Motor neuron (in vitro differentiated cells): ENCODE data around the gene INTS11. TPM values are rescaled to one million over a fixed set of nuclear protein-coding genes. Genes with fewer than 3 reads are reported as not detected.

Experiments used
- ATAC-seq, 8 experiments: fragments of 200-7000 bp; cut with Tn5 transposase; replicated peaks in 6 of 8; 2 replicates each; pipeline ENCODE4 v1.8.0; 2021; ENCODE audit warnings: mild to moderate bottlenecking in 8 of 8, moderate library complexity in 8 of 8
- H3K27ac ChIP-seq, 2 donors: fragments of 250-450 bp; sonication (Bioruptor Pico); 2 replicates each; pipeline ENCODE4 v1.9.0; 2021; ENCODE audit warnings: antibody characterized with exemption in 2 of 2, mild to moderate bottlenecking in 2 of 2, moderate library complexity in 1 of 2
- H3K4me1 ChIP-seq, 2 donors: fragments of 250-450 bp; sonication (Bioruptor Pico); replicated peaks in 1 of 2; 2 replicates each; pipeline ENCODE4 v1.6.1; 2021; ENCODE audit warnings: antibody characterized with exemption in 2 of 2, mild to moderate bottlenecking in 2 of 2, moderate library complexity in 1 of 2
- H3K4me3 ChIP-seq, 5 donors: fragments of 250-450 bp; sonication (Bioruptor Pico); 2 replicates each; pipeline ENCODE4 v1.9.0; 2021; ENCODE audit warnings: antibody characterized with exemption in 5 of 5, mild to moderate bottlenecking in 5 of 5, moderate library complexity in 4 of 5
- WGBS, 10 experiments: fragments of 450-650 bp; shearing (Covaris generic); methylation state at CpG; one replicate each; pipeline ENCODE4 v1.0.0; 2022; 5-methylcytosine and 5-hydroxymethylcytosine counted together
- in situ Hi-C, 9 experiments: fragments of 400-800 bp; cut with MboI; loops; one replicate each; pipeline ENCODE4 v1.15.0; 2021; ENCODE audit warnings: low sequenced_read_pairs in 9 of 9, low pct_unique_long_range_greater_than_20kb in 2 of 9; ENCODE audit not compliant: unreplicated experiment in 9 of 9
- total RNA-seq, 8 experiments: library from RNA; unstranded; fragments of 300-600 nt; gene quantifications; 2 replicates each; pipeline versions ENCODE4 v1.2.3 to v1.2.4, GENCODE V29; 2022

Gene INTS11
- total RNA-seq, 8 experiments from 2014 or later = 67.5 to 142 (median 103) TPM

DNA sequence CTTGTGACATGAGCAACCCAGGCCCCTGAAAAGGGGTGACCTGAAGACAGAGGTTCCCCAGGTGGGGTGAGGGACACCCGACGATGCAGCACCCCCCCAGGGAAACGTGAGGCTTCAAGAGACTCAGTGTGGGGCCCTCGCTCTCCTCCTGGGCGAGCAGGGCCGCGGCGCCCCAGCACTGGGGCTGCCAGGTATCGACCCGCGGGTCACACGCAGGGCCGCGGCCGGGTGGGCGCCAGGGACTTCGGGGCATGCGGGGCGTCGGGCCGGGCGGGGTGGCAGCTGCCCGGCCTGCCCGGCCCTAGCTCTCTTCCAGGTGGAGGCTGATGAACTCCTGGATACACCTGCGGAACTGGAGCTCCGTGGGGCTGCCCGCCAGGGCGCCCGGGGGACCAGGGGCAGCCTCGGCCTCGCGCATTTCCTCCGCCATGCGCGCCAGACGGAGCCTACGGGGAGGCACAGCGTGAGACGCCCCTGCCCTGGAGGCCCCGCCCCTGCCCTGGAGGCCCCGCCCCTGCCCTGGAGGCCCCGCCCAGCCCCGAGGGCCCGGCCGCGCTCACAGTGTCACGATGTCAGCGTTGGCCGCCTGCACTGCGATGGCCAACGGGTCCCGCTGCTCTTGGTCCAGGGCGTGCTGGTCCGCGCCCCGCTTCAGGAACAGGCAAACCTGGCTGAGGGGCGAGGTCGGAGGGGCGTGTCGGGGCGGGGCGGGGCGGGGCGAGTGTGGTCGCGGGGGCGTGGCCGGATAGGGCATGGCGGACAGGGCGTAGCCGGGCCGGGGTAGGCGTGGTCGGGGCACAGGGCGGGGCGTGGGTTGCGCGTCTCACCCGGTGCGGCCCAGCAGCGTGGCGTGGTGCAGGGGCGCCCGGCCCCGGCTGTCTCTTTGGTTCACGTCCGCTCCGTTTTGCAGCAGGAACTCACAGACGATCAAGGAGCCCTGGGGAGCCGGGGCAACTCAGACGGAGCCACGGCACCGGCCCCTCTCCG is 30.9 kb downstream of the INTS11 start:
- 73 to 100% (median 77%) methylated on average over 4 to 21 of the region's 94 CpGs; no CpG with 5 or more reads in 7 of the 10 experiments for WGBS, 10 experiments

DNA sequence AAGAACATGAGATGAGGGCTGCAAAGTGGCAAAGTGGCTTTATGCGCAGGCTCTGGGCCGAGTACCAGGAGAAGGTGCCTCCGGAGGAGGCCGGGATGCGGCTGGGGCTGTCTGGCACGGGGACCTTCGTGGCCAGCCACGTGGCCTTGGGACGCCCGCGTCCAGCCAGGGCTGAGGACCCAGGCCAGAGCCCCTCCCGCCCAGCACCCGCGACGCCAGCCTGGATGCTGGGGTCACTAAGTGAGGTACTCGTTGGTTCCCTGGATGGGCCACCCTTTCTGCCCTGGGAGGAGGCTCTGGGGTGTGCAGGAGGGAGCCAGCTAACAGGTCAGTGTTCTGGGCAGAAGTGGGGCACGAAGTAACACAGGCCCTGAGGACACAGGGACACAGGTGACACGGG is 31.6 kb downstream of the INTS11 start:
- H3K4me1 ChIP-seq = peaks cover 15 to 18% of the 10 kb centered on the region in 2 donors
- in situ Hi-C loops = no loop called here
- no peak for ATAC-seq
- H3K27ac ChIP-seq = no peak overlapping the region
- WGBS, 10 experiments = 86 to 100% (median 93%) methylated on average over 1 to 13 of the region's 18 CpGs; no CpG with 5 or more reads in 6 of the 10 experiments
- H3K4me3 ChIP-seq = no peak overlapping the region

More for the DNA sequence above, 30.9 kb downstream of the INTS11 start:
- Histone ChIP-seq H3K27ac (no peak overlapping the region), H3K4me3 (no peak overlapping the region), H3K4me1 (peaks cover 16 to 19% of the 10 kb centered on the region in 2 donors)
- in situ Hi-C loops = no loop called here
- peak in 3 of 8 experiments; percentile 41 to 57 (median 56) for ATAC-seq

GRCh38 chr1:1292442-1292779 is 32.0 kb downstream of the INTS11 start:
- H3K4me3 ChIP-seq = no peak overlapping the region
- in situ Hi-C loops = no loop called here
- H3K4me1 ChIP-seq = peaks cover 15 to 18% of the 10 kb centered on the region in 2 donors
- peak in 1 of 8 experiments; percentile 0 for ATAC-seq
- no peak overlapping the region for H3K27ac ChIP-seq
- WGBS, 10 experiments = 100% methylated on average over 1 of the region's 9 CpGs; no CpG with 5 or more reads in 7 of the 10 experiments

DNA sequence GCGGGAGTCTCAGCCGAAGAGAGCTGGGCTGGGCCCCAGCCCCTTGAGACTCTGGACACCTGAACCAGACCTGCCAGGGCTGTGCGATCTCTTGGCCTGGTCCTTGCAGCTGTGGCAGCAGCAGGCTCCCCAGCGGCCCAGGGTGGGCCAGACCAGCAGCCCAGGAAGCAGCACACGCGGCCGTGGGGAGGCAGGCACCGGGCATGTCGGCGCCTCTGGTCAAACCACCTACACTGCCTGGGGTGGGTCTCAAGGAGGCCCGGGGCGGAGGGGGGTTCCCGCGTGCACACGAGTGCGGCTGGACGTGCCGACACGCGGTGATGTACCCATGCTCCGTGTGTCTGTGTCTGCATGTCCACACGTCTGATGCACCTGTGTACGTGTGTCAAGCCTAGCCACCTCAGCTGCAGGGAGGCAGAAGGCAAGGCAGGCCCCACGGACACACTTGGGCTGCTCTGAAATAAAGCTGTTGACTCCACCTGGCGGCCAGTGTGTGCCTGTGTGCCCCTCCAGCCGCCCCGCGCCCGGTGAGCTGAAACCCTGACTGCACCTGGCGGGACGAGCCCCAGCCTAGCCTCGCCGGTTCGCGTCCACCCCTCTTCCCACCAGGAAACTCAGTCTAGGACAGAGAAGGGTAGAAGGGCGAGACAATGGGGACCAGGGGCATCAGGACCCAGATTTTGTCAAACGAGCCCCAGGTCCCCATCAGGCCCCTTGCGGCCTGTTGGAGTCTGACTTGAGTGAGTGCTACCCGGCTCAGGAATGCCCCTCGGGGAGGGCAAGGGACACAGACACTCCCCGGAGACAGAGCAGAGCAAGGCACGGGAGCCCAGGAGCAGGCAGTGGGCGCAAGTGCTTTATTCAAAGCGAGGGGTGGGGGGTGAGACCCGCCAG is 32.7 kb downstream of the INTS11 start:
- H3K4me3 ChIP-seq = no peak overlapping the region
- H3K27ac ChIP-seq = no peak overlapping the region
- peak; percentile 57 to 87 (median 66) for ATAC-seq
- H3K4me1 ChIP-seq = peaks cover 15 to 18% of the 10 kb centered on the region in 2 donors
- in situ Hi-C loops = no loop called here
- 10 to 27% (median 21%) methylated on average over 8 to 11 of the region's 45 CpGs; no CpG with 5 or more reads in 7 of the 10 experiments for WGBS, 10 experiments

DNA sequence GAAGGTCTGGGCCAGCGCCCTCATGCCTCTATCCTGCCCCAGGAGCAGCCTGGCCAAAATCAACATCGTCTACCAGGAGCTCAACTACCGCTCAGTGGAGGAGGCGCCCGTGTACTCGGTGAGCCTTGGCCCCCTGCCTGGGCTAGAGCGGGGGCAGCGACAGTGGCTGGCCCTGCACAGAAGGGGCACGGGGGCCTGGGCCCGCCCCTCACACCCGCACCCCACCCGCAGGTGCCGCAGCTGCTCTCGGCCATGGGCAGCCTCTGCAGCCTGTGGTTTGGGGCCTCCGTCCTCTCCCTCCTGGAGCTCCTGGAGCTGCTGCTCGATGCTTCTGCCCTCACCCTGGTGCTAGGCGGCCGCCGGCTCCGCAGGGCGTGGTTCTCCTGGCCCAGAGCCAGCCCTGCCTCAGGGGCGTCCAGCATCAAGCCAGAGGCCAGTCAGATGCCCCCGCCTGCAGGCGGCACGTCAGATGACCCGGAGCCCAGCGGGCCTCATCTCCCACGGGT is 33.4 kb downstream of the INTS11 start:
- peak; percentile 36 to 55 (median 48) for ATAC-seq
- H3K27ac ChIP-seq = no peak overlapping the region
- 27 to 40% (median 27%) methylated on average over 2 to 9 of the region's 28 CpGs; no CpG with 5 or more reads in 7 of the 10 experiments for WGBS, 10 experiments

GRCh38 chr1:1290238-1290731 is 34.2 kb downstream of the INTS11 start:
- Histone ChIP-seq H3K4me1 (peaks cover 15 to 18% of the 10 kb centered on the region in 2 donors), H3K27ac (no peak overlapping the region), H3K4me3 (no peak overlapping the region)
- 0 to 53% (median 18%) methylated on average over 3 to 8 of the region's 15 CpGs; no CpG with 5 or more reads in 6 of the 10 experiments for WGBS, 10 experiments
- ATAC-seq = peak in 5 of 8 experiments; percentile 4 to 43 (median 12)
- in situ Hi-C loops = no loop called here

More for the DNA sequence above, 33.4 kb downstream of the INTS11 start:
- in situ Hi-C loops = no loop called here
- peaks cover 15 to 18% of the 10 kb centered on the region in 2 donors for H3K4me1 ChIP-seq
- no peak overlapping the region for H3K4me3 ChIP-seq

GRCh38 chr1:1287288-1288110 is 37.0 kb downstream of the INTS11 start:
- H3K4me1 ChIP-seq = peaks cover 15 to 18% of the 10 kb centered on the region in 2 donors
- 60 to 80% (median 68%) methylated on average over 1 to 21 of the region's 46 CpGs; no CpG with 5 or more reads in 6 of the 10 experiments for WGBS, 10 experiments
- H3K27ac ChIP-seq = no peak overlapping the region
- no peak for ATAC-seq
- H3K4me3 ChIP-seq = no peak overlapping the region
- in situ Hi-C loops = no loop called here

GRCh38 chr1:1286313-1287261 is 37.9 kb downstream of the INTS11 start:
- H3K4me3 ChIP-seq = no peak overlapping the region
- H3K4me1 ChIP-seq = peaks cover 7 to 13% of the 10 kb centered on the region in 2 donors
- H3K27ac ChIP-seq = no peak overlapping the region
- 7 to 59% (median 46%) methylated on average over 3 to 21 of the region's 50 CpGs; no CpG with 5 or more reads in 6 of the 10 experiments for WGBS, 10 experiments
- in situ Hi-C loops = no loop called here
- ATAC-seq = no peak

- in situ Hi-C loops = no loop called here
- Histone ChIP-seq H3K27ac (no peak overlapping the region), H3K4me1 (peaks cover 0 to 4% of the 10 kb centered on the region in 2 donors), H3K4me3 (no peak overlapping the region)
- peak in 3 of 8 experiments; percentile 3 to 7 (median 4) for ATAC-seq
- WGBS, 10 experiments = 41 to 58% methylated on average over 4 to 19 of the region's 37 CpGs; no CpG with 5 or more reads in 8 of the 10 experiments
Measured at GRCh38 chr1:1285611-1286311, 38.7 kb downstream of the INTS11 start.

GRCh38 chr1:1285102-1285571 is 39.3 kb downstream of the INTS11 start:
- Histone ChIP-seq H3K4me1 (no peaks in the 10 kb centered on the region), H3K4me3 (no peak overlapping the region), H3K27ac (no peak overlapping the region)
- in situ Hi-C loops = no loop called here
- WGBS, 10 experiments = 61 to 77% (median 68%) methylated on average over 6 to 11 of the region's 22 CpGs; no CpG with 5 or more reads in 7 of the 10 experiments
- peak in 2 of 8 experiments; percentile 1 to 7 for ATAC-seq
